GM19099 (cell line): ENCODE results near the gene UFC1.

ENCODE experiments used
- POLR2A ChIP-seq: IDR thresholded peaks from 3 replicates; pipeline ENCODE4 v1.6.1; 2011; ENCODE audit warnings: low read depth; ENCODE audit not compliant: insufficient read length; ENCODE audit errors: extremely low read depth

UFC1 gene

GRCh38 chr1:161159087-161159912, 5.5 kb downstream of the UFC1 start, which contains the start of gene USP21:
USP21 (plus strand) TSS chr1:161159500; CDS start chr1:161160641, 1,141 bp downstream.
- TF ChIP-seq POLR2A = peak; percentile 66

- TF ChIP-seq POLR2A = no peak
Measured at GRCh38 chr1:161159913-161160243, 6.1 kb downstream of the UFC1 start.

GRCh38 chr1:161160671-161161145, 6.9 kb downstream of the UFC1 start:
- no peak for TF ChIP-seq POLR2A

- no peak for TF ChIP-seq POLR2A
Measured at GRCh38 chr1:161161652-161162051, 7.9 kb downstream of the UFC1 start.

- no peak for TF ChIP-seq POLR2A
Measured at GRCh38 chr1:161162052-161162451, 8.3 kb downstream of the UFC1 start.

- TF ChIP-seq POLR2A = no peak
Measured at GRCh38 chr1:161162806-161163205, 9.0 kb downstream of the UFC1 start.

- no peak for TF ChIP-seq POLR2A
Measured at GRCh38 chr1:161163793-161164192, 10.0 kb downstream of the UFC1 start.

- no peak for TF ChIP-seq POLR2A
Measured at GRCh38 chr1:161164901-161165610, 11.3 kb downstream of the UFC1 start.

- peak; percentile 87 for TF ChIP-seq POLR2A
Measured at GRCh38 chr1:161165742-161166668, 12.2 kb downstream of the UFC1 start, which contains the start of gene PPOX. PPOX (plus strand) TSS chr1:161166426; CDS start chr1:161166848, 422 bp downstream.

GRCh38 chr1:161166669-161167548, 13.1 kb downstream of the UFC1 start:
- no peak for TF ChIP-seq POLR2A

- TF ChIP-seq POLR2A = no peak
Measured at GRCh38 chr1:161168906-161169305, 15.1 kb downstream of the UFC1 start.

GRCh38 chr1:161171191-161171590, 17.4 kb downstream of the UFC1 start:
- no peak for TF ChIP-seq POLR2A

- no peak for TF ChIP-seq POLR2A
Measured at GRCh38 chr1:161171696-161172095, 17.9 kb downstream of the UFC1 start.

- TF ChIP-seq POLR2A = no peak
Measured at GRCh38 chr1:161172349-161172748, 18.6 kb downstream of the UFC1 start.
